RKO (cell line): ENCODE results near the gene CHD6.

Experiments used
- DNase-seq: peaks from one replicate; pipeline ENCODE4 v3.0.0-alpha.2; 2016; ENCODE audit warnings: low spot score

CHD6 gene

GRCh38 chr20:41621421-41621820 lies 3.2 kb upstream of the CHD6 start:
- DNase-seq, result no peak

DNA sequence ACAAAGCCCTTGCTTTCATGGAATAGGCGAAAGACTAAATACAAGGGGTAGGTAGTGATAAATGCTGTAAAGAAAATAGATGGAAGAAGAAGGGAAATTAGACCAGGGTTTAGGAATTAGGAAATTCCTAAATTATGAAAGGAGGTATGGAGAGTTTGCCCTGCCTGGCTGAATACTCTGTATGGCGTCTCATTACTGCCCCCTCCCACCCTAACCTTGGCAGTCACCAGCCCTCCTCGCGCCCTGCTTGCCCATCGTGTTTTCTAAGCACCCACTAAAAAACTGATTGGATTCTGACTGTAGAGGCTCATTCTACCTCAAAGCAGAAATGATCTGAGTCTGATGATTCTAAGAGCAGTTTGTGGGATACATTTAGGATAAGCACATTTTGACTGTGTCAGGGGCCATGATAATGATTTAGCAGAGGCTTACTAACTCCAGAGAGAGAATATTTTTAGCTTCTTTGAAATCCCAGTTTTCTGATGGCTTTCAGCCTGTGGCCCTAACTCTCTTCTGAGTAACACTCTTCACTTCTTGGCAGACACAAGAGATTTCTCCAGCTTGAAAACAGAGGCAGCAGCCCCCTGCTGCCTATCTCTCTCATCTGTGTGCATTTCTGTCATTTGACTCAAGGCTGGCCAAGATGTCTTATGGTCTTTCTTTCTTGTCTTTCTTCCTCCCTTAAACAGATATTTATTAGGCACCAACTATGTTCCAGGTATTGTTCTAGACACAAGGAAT lies 1.4 kb upstream of the CHD6 start:
- DNase-seq, result no peak

DNA sequence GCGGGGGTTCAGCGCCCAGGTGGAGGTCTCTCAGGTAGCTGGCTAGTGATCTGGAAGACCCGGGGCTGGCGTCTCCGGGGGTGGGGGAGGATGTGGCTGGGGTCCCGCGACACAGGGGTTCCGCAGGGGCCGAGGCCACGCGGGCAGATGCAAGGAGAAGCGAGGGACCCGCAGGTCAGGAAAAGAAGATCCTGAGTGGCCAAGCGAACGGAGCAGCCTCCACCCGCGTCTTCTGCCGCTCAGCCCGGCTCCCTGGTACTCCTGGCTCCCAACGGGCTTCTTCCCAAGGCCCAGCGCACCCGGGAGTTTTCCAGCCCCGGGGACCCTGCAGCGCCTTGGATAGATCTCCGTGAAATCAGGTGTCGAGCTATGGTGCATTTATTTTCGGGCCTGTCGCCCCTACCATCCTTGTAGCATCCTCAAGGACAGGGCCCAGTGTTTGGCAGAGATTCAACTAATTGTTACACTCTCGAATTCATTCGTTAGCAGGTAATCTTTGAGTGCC lies 682 bp upstream of the CHD6 start:
- DNase-seq, result peak; percentile 9

- peak; percentile 65 for DNase-seq
Measured at GRCh38 chr20:41617059-41617901, 897 bp downstream of the CHD6 start.

GRCh38 chr20:41616228-41616627 lies 1.9 kb downstream of the CHD6 start:
- DNase-seq, result no peak

DNA sequence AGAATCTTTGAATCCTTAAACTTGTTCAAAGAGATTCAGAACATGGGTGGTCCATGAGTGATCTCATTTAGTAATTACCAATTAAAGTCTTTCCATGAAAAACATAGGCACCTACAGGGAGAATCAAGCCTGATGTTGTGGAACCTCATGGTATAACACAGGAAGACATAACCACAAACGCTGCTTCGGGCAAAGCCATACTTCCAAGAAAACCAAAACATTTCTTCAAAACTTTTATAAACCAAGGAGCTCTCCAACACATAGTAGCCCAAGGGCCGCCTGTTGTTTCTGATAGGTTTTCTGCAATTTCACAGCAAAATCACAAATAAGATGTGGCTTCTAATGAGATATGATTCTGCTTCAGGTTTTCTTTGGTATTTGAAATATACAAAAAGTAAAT lies 2.5 kb downstream of the CHD6 start:
- DNase-seq, result no peak

DNA sequence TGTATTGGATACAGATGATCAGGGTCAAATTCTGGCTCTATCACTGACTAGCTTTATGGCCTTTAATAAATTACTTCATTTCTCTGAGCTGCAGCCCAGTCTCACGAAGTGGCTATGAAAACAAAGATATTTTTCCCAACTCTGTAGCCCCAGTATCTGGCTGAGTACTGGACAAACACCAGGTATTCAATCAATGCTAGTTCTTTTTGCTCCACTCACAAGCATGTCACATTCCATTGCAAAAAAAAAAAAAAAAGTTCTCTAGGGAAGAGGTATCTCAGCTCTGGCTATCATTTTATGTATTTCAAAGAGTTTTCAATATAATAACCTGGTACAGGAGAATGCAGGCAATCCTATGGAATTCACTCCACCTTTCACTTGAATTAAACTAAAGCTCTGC lies 3.1 kb downstream of the CHD6 start:
- DNase-seq, result no peak

DNA sequence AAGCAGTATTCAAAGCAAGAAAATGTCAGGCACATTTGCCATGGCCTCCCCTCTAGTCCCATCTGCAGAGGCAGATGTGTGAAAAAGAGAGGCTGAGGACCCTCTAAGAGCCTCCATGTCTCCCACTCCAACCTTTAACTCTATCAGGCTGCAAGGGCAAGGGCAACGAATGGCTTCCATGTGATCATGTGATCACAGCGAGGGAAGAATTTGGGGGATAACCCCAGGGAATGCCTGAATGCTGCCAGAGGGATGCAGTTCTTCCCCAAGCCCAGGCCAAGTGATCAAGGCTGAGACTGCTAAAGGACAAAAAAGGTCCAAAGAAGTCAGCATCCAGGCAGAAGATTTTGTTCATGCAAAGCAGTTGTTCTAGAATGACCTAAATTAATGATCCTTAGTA lies 4.9 kb downstream of the CHD6 start:
- no peak for DNase-seq

DNA sequence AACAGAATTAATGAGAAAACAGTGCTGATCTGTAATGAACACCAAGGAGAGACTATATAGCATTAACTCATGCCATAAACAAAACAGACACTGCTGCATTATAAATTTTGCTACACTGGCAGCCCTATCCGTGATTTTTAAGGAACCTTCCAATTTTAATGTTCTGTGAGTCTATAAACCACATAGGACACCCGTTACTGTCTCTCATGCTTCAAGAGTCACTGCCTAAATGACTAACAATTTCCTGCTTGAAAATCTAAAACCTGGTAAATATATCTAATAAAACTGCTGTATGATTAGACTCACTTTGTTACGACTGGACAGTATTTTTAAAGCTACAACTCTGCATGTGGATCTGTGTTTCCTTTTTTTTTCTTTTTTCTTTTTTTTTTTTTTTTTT lies 8.7 kb downstream of the CHD6 start:
- DNase-seq, result no peak

- no peak for DNase-seq
Measured at GRCh38 chr20:41608606-41609005, 9.6 kb downstream of the CHD6 start.

DNA sequence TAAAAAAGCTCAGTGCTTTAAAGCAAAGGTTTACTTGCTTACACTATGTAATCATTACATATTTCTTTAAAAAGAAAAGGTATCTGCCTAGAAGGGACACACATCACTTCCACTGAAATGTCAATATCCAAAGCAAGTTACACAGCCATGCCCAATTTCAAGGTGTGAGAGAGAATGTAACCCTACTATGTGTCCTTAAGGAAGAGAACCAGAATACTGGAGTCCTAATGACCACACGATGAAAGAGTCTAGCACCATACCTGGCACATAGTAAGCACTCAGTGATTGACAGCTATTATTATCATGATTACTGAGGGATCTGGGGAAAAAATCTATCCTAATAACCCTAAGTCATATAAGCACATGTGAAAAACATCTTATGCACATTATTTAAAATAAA lies 10.4 kb downstream of the CHD6 start:
- DNase-seq, result no peak

DNA sequence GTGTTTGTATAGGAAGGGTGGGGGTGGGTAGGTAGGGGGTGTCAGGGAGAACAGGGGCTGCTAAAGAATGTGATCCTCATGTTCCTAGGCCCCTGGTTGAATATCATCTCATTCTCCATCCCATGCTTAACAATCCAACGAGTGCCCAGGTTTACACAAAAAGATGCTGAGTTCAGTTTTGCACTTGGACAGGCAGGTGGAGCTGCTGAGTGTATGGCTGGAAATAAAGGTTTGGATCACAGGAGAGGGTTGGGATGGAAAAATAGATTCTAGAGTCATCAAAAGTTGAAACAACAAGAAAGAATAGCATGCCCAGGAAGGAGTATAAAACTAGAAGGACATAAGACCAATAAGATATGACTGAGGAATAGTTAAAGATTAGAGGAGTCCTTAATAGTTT lies 14.2 kb downstream of the CHD6 start:
- no peak for DNase-seq

DNA sequence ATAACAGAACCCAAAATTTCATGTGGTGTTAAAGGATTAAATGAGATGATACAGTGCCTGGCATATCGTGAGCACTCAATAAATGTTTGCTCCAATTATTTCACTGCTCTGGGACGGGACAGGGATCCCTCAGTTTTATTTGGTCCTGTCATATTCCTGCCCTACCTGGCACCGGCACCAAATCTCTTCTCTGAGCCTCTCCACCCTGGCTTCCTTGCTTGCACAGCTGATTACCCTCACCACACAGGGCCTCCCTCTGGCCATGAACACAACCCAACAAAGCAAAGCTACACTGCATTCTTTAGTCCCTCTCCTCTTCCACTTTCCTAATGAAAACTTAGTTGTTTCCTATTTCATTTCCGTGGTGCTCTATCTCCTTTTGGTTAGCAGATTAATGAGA lies 16.4 kb downstream of the CHD6 start:
- no peak for DNase-seq

DNA sequence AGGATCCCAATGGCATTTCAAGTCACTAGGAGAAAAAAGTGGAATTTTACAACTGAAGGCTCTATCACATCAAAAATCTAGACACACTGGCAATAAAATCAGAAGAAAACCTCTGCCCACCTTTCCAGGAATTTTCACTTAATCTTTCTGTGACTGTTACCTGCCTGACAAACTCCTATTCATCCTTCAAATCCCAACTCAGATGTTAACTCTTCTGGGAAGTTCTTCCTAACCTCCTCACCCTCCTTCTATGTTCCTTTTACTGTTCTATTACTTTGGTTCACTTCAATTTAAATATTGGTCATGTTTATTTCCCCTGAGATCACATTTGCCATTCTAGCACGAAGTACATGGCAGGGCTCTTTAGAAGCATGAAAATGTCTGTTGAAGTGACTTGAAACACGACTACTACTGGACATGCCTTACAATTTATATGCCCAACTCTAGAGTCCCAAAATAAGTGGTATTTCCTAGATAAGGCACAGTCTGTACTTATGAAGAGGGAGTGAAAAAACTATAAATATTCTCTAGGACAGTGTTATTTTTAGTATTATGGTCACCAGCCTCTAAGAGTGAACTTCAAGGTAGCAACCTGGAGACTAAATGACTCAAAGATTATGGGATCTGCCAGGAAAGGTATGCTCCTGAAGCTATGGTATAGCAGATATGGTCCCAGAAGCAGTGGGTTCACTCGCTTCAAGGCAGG lies 17.1 kb downstream of the CHD6 start:
- DNase-seq, result no peak

GRCh38 chr20:41599699-41600104 lies 18.5 kb downstream of the CHD6 start:
- DNase-seq, result no peak

DNA sequence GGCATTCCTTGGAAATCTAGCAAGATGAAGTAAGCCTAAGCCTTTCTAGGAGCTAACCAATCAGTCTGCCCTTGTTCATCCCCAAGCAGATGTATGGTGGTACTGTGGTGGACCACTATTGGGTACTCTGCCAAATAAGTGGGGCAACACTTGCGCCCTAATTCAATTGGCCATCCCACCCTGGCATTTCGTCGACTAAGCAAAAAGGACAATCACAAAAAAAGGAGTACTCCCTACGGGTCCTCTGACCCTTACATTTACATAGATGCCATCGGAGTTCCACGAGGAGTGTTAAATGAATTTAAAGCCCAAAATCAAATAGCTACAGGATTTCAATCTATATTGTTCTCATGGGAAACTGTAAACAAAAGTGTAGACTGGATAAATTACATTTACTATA lies 19.5 kb downstream of the CHD6 start:
- no peak for DNase-seq

- DNase-seq, result no peak
Measured at GRCh38 chr20:41594514-41595322, 23.5 kb downstream of the CHD6 start.

DNA sequence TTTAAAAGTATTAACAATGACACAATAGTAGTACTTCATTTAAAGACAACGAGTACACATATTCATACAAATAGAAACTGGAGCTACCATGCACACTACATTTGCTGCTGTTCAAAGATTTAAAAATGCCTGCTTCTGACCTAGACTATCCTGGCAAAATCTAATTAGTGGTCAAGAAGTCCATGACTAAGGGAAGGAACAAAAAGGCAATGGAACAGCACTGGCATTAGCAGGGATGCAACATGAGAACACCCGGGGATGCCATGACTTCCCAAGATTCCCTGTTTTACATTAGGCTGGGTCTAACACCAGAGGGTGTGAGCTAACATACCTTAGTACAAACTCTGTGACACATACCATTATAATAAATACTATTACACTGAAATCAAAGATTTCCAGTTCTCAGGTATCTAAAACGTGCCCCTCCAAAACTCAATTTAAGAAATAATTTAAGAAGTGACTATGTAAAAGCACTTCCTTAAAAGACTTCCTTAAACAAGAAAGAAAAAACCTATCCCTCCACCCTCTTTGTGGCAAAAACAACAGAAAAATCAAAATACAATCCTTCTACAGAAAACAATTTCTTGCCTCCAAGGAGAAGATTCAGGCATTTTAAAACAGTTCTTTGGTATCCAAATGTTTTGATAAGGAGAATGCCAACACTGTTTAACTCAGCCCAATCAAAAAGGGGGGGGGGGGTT lies 25.5 kb downstream of the CHD6 start:
- DNase-seq, result no peak

- peak; percentile 16 for DNase-seq
Measured at GRCh38 chr20:41587956-41588355, 30.2 kb downstream of the CHD6 start.

DNA sequence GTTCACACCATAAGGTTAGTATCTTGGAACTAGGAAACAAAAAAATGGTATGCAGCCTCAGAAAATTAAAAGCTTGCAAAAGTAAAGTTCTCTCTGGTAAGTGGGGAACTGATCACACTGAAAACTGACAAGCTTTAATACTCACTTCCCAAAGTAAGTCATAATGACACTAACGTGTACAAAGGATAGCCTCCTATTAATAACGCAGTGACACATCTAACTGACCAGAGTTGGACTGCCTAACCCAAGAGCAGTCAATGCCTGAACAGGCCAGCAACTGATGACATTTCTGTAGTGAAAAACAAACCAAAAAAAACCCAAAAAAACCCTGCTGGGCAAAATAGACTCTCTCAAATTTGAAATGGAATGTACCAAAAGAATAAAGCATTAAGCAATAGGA lies 30.7 kb downstream of the CHD6 start:
- no peak for DNase-seq

- no peak for DNase-seq
Measured at GRCh38 chr20:41586772-41587171, 31.4 kb downstream of the CHD6 start.
